Cardiac fibroblast (primary cell): ENCODE measurements around the gene RAB40B.
A peak's percentile ranks its signal among the peaks of the same experiment; 100 is the strongest.

Source experiments
- DNase-seq, 2 donors: peaks; one replicate each; pipeline versions ENCODE4 v3.0.0 to v3.0.0-alpha.2; 2010; ENCODE audit warnings: low read depth in 2 of 2
- H3K4me3 ChIP-seq, 2 donors: replicated peaks in 1 of 2; 1 replicate in 1 of 2; 2 replicates in 1 of 2; pipeline ENCODE4 v1.5.1; 2011; ENCODE audit warnings: low read depth in 2 of 2, low read length in 2 of 2, mild to moderate bottlenecking in 2 of 2, moderate library complexity in 1 of 2
- TF ChIP-seq, protein P1 (sequence below): IDR thresholded peaks from one replicate; pipeline ENCODE4 v1.5.1; 2011; ENCODE audit warnings: low read depth, mild to moderate bottlenecking, low read length, inconsistent platforms

RAB40B gene

DNA sequence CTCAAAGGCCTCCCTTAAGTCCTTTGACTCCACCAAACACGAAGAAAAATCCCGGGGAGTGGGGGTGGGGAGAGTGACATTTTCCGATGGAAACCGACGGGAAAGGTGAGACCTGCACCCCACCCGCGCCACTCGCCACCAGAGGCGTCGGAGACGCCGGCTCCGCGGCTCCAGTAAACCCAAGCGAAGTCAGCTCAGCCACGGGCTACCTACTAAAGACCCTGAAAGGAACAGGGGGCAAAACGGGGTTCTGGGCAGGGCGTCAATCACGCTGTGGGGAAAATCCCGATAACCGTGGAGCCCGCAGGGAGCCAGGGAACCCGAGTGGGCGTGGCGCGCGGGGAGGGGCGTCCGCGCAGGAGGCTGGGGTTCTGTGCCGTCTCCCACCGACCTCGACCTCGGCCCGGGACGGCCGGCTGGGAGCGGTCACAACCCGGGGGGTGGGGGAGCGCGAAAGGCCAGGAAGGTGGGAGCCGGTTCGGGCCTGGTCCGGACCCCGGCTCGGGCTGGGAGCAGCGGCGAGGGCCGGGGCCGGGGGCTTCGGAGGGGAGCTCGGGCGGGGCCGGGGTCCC, 50.8 kb downstream of the RAB40B start:
- DNase-seq = peak in 1 of 2 donors; percentile 20
- peak overlapping the region; percentile 91 to 94 for H3K4me3 ChIP-seq
- TF ChIP-seq, protein P1, sequence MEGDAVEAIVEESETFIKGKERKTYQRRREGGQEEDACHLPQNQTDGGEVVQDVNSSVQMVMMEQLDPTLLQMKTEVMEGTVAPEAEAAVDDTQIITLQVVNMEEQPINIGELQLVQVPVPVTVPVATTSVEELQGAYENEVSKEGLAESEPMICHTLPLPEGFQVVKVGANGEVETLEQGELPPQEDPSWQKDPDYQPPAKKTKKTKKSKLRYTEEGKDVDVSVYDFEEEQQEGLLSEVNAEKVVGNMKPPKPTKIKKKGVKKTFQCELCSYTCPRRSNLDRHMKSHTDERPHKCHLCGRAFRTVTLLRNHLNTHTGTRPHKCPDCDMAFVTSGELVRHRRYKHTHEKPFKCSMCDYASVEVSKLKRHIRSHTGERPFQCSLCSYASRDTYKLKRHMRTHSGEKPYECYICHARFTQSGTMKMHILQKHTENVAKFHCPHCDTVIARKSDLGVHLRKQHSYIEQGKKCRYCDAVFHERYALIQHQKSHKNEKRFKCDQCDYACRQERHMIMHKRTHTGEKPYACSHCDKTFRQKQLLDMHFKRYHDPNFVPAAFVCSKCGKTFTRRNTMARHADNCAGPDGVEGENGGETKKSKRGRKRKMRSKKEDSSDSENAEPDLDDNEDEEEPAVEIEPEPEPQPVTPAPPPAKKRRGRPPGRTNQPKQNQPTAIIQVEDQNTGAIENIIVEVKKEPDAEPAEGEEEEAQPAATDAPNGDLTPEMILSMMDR = peak; percentile 11

DNA sequence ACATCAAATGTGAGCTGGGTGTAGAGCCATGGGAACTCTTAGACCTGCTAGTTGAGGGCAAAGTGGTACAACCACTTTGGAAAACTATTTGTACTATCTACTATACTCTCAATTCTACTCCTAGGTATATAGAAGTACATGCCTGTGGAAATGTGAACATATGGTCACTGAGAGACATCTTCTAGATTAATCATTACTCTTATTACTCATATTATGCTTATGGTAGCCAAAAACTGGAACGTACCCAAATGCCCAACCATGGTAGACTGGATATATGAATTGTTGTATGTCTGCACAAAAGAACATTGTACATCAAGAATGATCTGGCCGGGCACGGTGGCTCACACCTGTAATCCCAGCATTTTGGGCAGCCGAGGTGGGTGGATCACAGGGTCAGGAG, 53.0 kb downstream of the RAB40B start:
- TF ChIP-seq, protein P1 = no peak
- DNase-seq = peak in 1 of 2 donors; percentile 48
- no peak overlapping the region for H3K4me3 ChIP-seq

DNA sequence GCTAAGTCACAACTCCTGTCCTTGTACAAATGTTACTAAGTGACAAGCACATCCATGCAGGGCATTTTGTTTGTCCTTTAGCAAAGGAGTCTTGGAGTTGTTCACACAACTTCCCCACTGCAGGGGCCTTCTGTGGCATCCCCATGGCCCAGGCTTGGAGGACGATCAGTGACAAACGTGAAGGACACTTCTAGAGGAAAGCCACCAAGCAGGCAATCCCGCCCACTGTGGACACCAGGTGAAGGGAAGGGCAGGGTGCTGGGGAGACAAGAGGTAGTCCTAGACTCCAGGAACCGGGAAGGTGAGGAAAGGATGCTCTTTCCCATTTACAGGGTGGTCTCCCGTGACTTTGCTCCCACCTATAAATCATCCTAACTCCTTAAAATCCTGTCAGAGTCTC, 54.4 kb downstream of the RAB40B start:
- TF ChIP-seq, protein P1 = no peak
- DNase-seq = no peak

DNA sequence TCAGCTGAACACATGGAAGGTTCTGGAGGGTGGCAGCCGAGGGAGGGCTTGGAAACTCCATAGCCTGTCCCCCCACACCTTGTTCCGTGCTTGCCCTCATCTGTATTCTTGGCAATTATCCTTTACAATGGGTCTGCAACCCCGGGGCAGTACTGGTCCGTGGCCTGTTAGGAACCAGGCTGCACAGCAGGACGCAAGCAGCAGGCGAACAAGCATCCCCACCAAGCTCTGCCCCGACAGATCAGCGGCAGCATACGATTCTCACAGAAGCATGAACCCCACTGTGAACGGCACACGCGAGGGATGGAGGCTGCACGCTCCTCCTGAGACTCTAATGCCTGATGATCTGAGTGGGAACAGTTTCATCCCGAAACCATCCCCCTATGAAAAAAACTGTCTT, 56.5 kb downstream of the RAB40B start:
- no peak overlapping the region for H3K4me3 ChIP-seq
- DNase-seq = no peak
- TF ChIP-seq, protein P1 = no peak

More for the DNA sequence above, 54.4 kb downstream of the RAB40B start:
- H3K4me3 ChIP-seq = no peak overlapping the region

DNA sequence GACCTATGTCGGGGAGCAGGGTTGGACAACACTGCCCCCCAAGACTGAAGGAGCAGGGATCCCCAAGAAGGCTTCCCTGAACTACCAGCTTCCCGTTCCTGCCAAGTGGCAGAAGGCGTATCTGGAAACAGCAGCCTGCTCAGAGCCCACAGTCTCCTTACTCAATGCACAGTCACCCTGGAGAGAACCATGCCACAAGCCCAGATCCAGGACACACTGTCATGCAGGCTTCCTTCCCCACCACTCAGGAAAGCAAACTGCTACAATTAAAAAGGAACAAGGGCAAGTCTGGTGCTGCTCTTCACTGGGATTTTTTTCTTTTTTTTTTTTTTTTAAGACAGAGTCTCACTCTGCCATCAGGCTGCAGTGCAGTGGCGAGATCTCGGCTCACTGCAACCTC, 58.5 kb downstream of the RAB40B start:
- TF ChIP-seq, protein P1 = no peak
- no peak overlapping the region for H3K4me3 ChIP-seq
- DNase-seq = no peak

DNA sequence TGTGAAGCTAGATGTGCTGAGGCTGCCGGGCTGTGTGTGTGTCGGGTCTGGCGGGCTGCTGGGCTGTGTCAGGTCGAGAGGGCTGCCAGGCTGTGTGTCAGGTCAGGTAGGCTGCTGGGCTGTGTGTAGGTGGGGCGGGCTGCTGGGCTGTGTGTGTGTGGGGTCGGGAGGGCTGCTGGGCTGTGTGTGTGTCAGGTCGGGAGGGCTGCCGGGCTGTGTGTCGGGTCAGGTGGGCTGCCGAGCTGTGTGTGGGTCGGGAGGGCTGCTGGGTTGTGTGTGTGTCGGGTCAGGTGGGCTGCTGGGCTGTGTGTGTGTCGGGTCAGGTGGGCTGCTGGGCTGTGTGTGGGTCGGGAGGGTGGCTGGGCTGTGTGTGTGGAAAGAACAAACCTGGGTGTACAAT, 58.9 kb downstream of the RAB40B start:
- H3K4me3 ChIP-seq = no peak overlapping the region
- TF ChIP-seq, protein P1 = no peak
- DNase-seq = no peak
